PC-9 (cell line): ENCODE measurements around the gene JMJD6. TPM values are rescaled to one million over a fixed set of nuclear protein-coding genes. Genes with fewer than 3 reads are reported as not detected.

ENCODE experiments used
- BruUV-seq: library from RNA; stranded (reverse); fragments of 400-500 nt; replicated peaks from 2 replicates; lab custom pipeline; 2021; lab: Mats Ljungman, UMichigan
- CTCF ChIA-PET: fragments of 300-600 bp; sonication (Branson Sonifier 250); formaldehyde crosslinking; loops from one replicate; lab custom pipeline; 2022; ENCODE audit warnings: antibody characterized with exemption; lab: Charles Lee
- POLR2A ChIA-PET: fragments of 300-600 bp; sonication (Branson Sonifier 250); formaldehyde crosslinking; loops from one replicate; lab custom pipeline; 2022; ENCODE audit warnings: antibody characterized with exemption; ENCODE audit not compliant: unreplicated experiment; lab: Charles Lee
- DNase-seq, 2 experiments: peaks; one replicate each; pipeline versions ENCODE4 v3.0.0 to v3.0.0-alpha.2; 2015 to 2022; ENCODE audit warnings: mixed read lengths in 1 of 2
- H2AFZ ChIP-seq: fragments of 200-600 bp; sonication (generic); 2 replicates; pipeline ENCODE4 v1.8.1; 2017; ENCODE audit warnings: antibody characterized with exemption
- H3F3A ChIP-seq: fragments of 200-600 bp; sonication (generic); 2 replicates; pipeline ENCODE4 v1.8.1; 2017; ENCODE audit warnings: antibody characterized with exemption, mild to moderate bottlenecking, low read depth; ENCODE audit not compliant: insufficient read depth
- H3K27ac ChIP-seq: fragments of 200-600 bp; sonication (generic); 2 replicates; pipeline ENCODE4 v1.6.1; 2016; ENCODE audit warnings: mixed run types
- H3K27me3 ChIP-seq: fragments of 200-600 bp; sonication (generic); 2 replicates; pipeline ENCODE4 v1.6.1; 2016; ENCODE audit warnings: low read depth, mixed run types; ENCODE audit not compliant: insufficient read depth
- H3K36me3 ChIP-seq: fragments of 200-600 bp; sonication (generic); 2 replicates; pipeline ENCODE4 v1.6.1; 2016; ENCODE audit warnings: low read depth, mixed run types
- H3K4me1 ChIP-seq: fragments of 200-600 bp; sonication (generic); replicated peaks from 2 replicates; pipeline ENCODE4 v1.6.1; 2016; ENCODE audit warnings: mixed run types; ENCODE audit not compliant: insufficient read depth
- H3K4me2 ChIP-seq: fragments of 200-600 bp; sonication (generic); 2 replicates; pipeline ENCODE4 v1.6.1; 2017; ENCODE audit warnings: mixed run types
- H3K4me3 ChIP-seq: fragments of 200-600 bp; sonication (generic); 2 replicates; pipeline ENCODE4 v1.6.1; 2016; ENCODE audit warnings: mixed run types
- H3K79me2 ChIP-seq: fragments of 200-600 bp; sonication (generic); 2 replicates; pipeline ENCODE4 v1.6.1; 2017; ENCODE audit warnings: low read depth, mixed run types
- H3K9me2 ChIP-seq: fragments of 200-600 bp; sonication (generic); 2 replicates; pipeline ENCODE4 v1.8.1; 2017; ENCODE audit warnings: mild to moderate bottlenecking; ENCODE audit not compliant: insufficient read depth
- H3K9me3 ChIP-seq: fragments of 200-600 bp; sonication (generic); 2 replicates; pipeline ENCODE4 v1.8.1; 2016; ENCODE audit warnings: low read depth; ENCODE audit not compliant: insufficient read depth
- H4K20me1 ChIP-seq: fragments of 200-600 bp; sonication (generic); 2 replicates; pipeline ENCODE4 v1.8.1; 2017; ENCODE audit not compliant: insufficient read depth
- EZH2 ChIP-seq: fragments of 200-600 bp; sonication (generic); IDR thresholded peaks from 2 replicates; pipeline ENCODE4 v1.8.0; 2017; ENCODE audit warnings: antibody characterized with exemption, low read depth
- intact Hi-C: fragments of 100-400 bp; cut with micrococcal nuclease; formaldehyde crosslinking; loops from one replicate; pipeline ENCODE4 v1.10.0; 2022; ENCODE audit not compliant: unreplicated experiment
- total RNA-seq: library from RNA; stranded (reverse); gene quantifications from 2 replicates; pipeline ENCODE4 v1.2.3, GENCODE V29; 2021
- TF ChIP-seq, protein P1 (sequence below): fragments of 200-600 bp; sonication (generic); conservative IDR thresholded peaks from 2 replicates; pipeline ENCODE4 v1.6.1; 2017; ENCODE audit warnings: mixed run types, antibody characterized with exemption, mild to moderate bottlenecking, moderate library complexity

JMJD6 gene
- total RNA-seq, 1 experiment from 2014 or later = 25.2 TPM

GRCh38 chr17:76697702-76698465 is 28.5 kb downstream of the JMJD6 start:
- CTCF ChIA-PET = interaction anchor here (0.7 kb wide), 1 partner anchor 75 kb away, joined by 17 read pairs; no protein-coding TSS in a partner anchor
- Histone ChIP-seq H3K4me2 (no peak overlapping the region), H4K20me1 (no peaks in the 10 kb centered on the region), H3K27me3 (no peaks in the 10 kb centered on the region), H3K36me3 (no peaks in the 10 kb centered on the region), H2AFZ (no peak overlapping the region), H3K4me1 (no peaks in the 10 kb centered on the region), H3K27ac (no peak overlapping the region), H3K9me2 (no peaks in the 10 kb centered on the region), H3K9me3 (no peaks in the 10 kb centered on the region), H3F3A (no peaks in the 10 kb centered on the region), H3K79me2 (no peaks in the 10 kb centered on the region), H3K4me3 (no peak overlapping the region)
- TF ChIP-seq EZH2 = no peak
- TF ChIP-seq, protein P1, sequence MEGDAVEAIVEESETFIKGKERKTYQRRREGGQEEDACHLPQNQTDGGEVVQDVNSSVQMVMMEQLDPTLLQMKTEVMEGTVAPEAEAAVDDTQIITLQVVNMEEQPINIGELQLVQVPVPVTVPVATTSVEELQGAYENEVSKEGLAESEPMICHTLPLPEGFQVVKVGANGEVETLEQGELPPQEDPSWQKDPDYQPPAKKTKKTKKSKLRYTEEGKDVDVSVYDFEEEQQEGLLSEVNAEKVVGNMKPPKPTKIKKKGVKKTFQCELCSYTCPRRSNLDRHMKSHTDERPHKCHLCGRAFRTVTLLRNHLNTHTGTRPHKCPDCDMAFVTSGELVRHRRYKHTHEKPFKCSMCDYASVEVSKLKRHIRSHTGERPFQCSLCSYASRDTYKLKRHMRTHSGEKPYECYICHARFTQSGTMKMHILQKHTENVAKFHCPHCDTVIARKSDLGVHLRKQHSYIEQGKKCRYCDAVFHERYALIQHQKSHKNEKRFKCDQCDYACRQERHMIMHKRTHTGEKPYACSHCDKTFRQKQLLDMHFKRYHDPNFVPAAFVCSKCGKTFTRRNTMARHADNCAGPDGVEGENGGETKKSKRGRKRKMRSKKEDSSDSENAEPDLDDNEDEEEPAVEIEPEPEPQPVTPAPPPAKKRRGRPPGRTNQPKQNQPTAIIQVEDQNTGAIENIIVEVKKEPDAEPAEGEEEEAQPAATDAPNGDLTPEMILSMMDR = no peak
- no peak for DNase-seq
- no TSS peak for BruUV-seq
- POLR2A ChIA-PET = no interaction called here
- intact Hi-C loops = no loop called here

DNA sequence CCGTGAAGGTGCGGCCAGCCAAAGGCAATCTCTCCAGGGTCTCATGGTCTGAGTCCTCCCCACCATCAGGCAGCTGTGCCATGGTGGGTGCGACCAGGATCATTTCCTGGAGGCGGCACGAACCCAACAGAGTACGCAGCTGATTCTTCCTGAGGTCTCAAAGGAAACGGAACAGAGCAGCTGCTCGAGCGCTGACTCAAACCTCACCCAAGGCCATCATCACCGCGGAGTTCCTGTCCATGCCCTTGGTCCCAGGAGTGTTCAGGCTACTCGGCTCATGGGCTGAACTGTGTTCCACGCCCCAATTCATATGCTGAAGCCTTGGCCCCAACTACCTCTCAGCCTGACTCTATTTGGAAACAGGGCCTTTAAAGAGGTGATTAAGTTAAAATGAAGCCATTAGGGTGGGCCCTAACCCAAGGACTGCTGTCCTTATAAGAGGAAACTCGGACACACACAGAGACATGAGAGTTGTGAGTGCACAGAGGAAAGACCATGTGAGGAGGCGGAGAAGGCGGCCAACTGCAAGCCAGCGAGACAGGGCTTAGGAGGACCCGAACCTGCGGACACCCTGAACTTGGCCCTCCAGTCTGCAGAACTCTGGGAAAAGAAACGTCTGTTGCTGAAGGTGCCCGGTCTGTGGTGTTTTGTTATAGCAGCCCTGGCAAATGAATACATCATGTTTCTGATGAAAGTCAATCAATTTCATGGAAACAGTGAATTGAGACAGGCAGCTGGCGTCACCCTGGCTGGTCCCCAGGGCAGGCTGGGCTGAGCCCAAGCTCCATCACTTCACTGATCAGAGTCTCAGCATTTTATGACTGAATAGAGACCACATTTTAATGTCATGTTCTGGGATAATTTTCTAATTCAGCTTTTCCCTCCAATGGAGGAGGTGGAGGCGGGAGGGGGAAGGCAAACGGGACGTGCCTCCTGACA is 29.4 kb downstream of the JMJD6 start:
- no TSS peak for BruUV-seq
- no peaks in the 10 kb centered on the region for H3K9me2 ChIP-seq
- H3K4me3 ChIP-seq = no peak overlapping the region
- H3K4me2 ChIP-seq = no peak overlapping the region
- H2AFZ ChIP-seq = no peak overlapping the region
- ChIA-PET CTCF (interaction anchor here (0.7 kb wide), 1 partner anchor 74 kb away, joined by 17 read pairs; no protein-coding TSS in a partner anchor), POLR2A (interaction anchor here (0.7 kb wide), 1 partner anchor 257 kb away, joined by 3 read pairs; no protein-coding TSS in a partner anchor)
- H3K27ac ChIP-seq = no peak overlapping the region
- H3K27me3 ChIP-seq = no peaks in the 10 kb centered on the region
- H3K79me2 ChIP-seq = no peaks in the 10 kb centered on the region
- no peak for DNase-seq
- H3K36me3 ChIP-seq = no peaks in the 10 kb centered on the region
- no peaks in the 10 kb centered on the region for H3K9me3 ChIP-seq
- TF ChIP-seq, protein P1 = no peak
- no peak for TF ChIP-seq EZH2
- intact Hi-C loops = no loop called here
- no peaks in the 10 kb centered on the region for H3K4me1 ChIP-seq
- H3F3A ChIP-seq = no peaks in the 10 kb centered on the region
- H4K20me1 ChIP-seq = no peaks in the 10 kb centered on the region

DNA sequence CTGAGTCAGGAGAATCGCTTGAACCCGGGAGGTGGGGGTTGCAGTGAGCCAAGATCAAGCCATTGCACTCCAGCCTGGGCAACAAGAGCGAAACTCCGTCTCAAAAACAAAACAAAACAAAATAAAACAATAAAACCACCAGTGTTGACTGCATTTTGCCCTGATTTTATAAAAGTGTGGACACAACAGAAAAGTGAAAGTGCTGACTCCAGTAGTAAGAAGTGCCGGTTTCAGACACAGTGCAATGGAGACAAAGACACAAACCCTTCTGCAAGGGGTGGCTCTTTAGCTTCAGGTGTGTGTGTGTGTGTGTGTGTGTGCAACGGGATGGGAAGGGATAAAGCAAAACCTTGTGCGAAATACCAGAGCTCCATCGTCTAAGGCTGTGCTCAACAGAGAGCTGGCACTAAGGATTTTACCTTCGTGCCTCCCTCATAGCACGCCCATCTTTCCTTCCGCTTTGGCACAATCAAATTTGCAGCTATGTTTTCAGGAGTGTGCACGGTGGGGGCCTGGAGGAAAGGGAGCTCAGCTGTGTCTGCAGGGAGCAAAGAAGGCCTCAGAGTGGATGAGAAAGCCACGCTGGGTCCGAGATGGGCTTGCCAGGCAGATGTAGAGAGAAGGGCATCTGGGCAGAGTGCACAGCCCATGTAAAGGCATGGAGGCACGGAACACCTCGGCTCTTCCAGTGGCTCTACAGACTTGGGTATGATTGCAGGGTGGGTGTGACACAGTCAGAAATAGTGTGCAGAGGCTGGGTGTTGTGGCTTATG is 31.2 kb downstream of the JMJD6 start:
- Histone ChIP-seq H3K4me2 (no peak overlapping the region), H3K27me3 (no peaks in the 10 kb centered on the region), H3K9me3 (no peaks in the 10 kb centered on the region), H3K27ac (no peak overlapping the region), H3K9me2 (no peaks in the 10 kb centered on the region), H2AFZ (no peak overlapping the region), H3K4me3 (no peak overlapping the region), H3K4me1 (no peaks in the 10 kb centered on the region), H3F3A (no peaks in the 10 kb centered on the region), H3K36me3 (no peaks in the 10 kb centered on the region), H3K79me2 (no peaks in the 10 kb centered on the region), H4K20me1 (no peaks in the 10 kb centered on the region)
- no TSS peak for BruUV-seq
- intact Hi-C loops = no loop called here
- POLR2A ChIA-PET = interaction anchor here (0.6 kb wide), 1 partner anchor 41 kb away, joined by 3 read pairs; no protein-coding TSS in a partner anchor
- CTCF ChIA-PET = no interaction called here
- TF ChIP-seq, protein P1 = no peak
- no peak for TF ChIP-seq EZH2
- no peak for DNase-seq
